Bronchial epithelial cell (primary cell): ENCODE data around the gene HOXA6. TPM values are rescaled to one million over a fixed set of nuclear protein-coding genes. Genes with fewer than 3 reads are reported as not detected.

Source experiments
- DNase-seq: peaks from one replicate; pipeline ENCODE4 v3.0.0-alpha.2; 2010; ENCODE audit warnings: low read depth
- FAIRE-seq: peaks from 2 replicates; lab custom pipeline; 2011; peaks lifted over from hg19 to GRCh38; lab: Jason Lieb, UNC
- H3K27me3 ChIP-seq: 2 replicates; pipeline ENCODE4 v1.5.1; 2011; ENCODE audit warnings: low read length; ENCODE audit not compliant: control insufficient read depth, insufficient read depth
- H3K36me3 ChIP-seq: 2 replicates; pipeline ENCODE4 v1.5.1; 2011; ENCODE audit warnings: low read length; ENCODE audit not compliant: control insufficient read depth, insufficient read depth
- H3K4me3 ChIP-seq: 2 replicates; pipeline ENCODE4 v1.5.1; 2011; ENCODE audit warnings: mild to moderate bottlenecking, low read depth, low read length, control low read depth
- total RNA-seq: library from RNA; depleted of rRNA; stranded (reverse); fragments of >200 nt; gene quantifications from 2 replicates; pipeline ENCODE4 v1.2.1, GENCODE V29; 2014
- TF ChIP-seq, protein P1 (sequence below): IDR thresholded peaks from 2 replicates; pipeline ENCODE4 v1.5.1; 2011; ENCODE audit warnings: mild to moderate bottlenecking, moderate library complexity, low read length, control low read depth, inconsistent platforms; ENCODE audit not compliant: insufficient read depth, severe bottlenecking

The HOXA6 gene
- total RNA-seq, 1 donor from 2014 or later, result 0.53 TPM

- FAIRE-seq, result no peak
- TF ChIP-seq, protein P1, sequence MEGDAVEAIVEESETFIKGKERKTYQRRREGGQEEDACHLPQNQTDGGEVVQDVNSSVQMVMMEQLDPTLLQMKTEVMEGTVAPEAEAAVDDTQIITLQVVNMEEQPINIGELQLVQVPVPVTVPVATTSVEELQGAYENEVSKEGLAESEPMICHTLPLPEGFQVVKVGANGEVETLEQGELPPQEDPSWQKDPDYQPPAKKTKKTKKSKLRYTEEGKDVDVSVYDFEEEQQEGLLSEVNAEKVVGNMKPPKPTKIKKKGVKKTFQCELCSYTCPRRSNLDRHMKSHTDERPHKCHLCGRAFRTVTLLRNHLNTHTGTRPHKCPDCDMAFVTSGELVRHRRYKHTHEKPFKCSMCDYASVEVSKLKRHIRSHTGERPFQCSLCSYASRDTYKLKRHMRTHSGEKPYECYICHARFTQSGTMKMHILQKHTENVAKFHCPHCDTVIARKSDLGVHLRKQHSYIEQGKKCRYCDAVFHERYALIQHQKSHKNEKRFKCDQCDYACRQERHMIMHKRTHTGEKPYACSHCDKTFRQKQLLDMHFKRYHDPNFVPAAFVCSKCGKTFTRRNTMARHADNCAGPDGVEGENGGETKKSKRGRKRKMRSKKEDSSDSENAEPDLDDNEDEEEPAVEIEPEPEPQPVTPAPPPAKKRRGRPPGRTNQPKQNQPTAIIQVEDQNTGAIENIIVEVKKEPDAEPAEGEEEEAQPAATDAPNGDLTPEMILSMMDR, result no peak
- H3K4me3 ChIP-seq, result no peak overlapping the region
- no peak for DNase-seq
- H3K36me3 ChIP-seq, result no peaks in the 10 kb centered on the region
- peaks cover 63% of the 10 kb centered on the region for H3K27me3 ChIP-seq
Measured at GRCh38 chr7:27177795-27178320, 30.3 kb upstream of the HOXA6 start.

DNA sequence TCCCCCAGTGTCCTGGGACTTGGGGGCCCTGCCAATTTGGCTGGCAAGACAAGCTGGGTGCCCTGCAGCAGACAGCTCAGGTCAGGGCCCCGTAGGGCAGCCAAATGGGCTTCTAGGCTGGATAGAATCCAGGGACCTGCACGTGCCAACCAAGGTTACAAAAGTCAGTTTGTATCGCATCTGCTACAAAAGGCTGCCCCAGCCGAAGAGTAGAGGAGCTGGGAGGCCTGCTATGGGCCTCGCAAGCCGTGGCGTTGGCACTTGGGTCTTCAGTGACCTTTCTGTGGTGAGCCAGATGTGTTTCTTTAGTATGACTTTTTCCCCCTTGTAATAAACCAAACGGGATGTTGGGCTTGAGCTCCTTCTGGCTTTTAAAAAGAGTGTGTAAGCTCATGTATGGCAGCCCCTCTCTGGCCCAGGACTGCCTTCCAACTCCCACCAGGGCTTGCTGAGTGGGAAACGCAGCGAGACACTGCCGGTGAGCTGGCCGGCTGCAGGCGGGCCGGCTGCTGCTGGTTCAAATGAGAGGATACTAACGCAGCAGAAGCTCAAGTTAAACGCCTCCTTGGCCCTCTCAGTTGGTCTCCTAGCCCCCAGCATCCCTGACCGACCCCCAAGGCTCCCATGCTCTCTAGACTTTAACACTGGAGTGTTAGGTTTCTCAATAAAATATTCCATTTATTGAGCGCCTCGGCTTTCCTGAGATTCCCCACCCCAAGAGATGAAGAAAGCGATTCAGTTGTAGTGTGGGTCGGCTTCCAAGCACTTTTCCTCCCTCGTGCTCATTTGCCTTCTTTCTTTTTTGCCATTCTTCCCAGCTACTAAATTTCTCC is 29.6 kb upstream of the HOXA6 start:
- TF ChIP-seq, protein P1, result no peak
- peaks cover 63% of the 10 kb centered on the region for H3K27me3 ChIP-seq
- FAIRE-seq (no peak), DNase-seq (no peak)
- H3K4me3 ChIP-seq, result no peak overlapping the region
- H3K36me3 ChIP-seq, result no peaks in the 10 kb centered on the region

DNA sequence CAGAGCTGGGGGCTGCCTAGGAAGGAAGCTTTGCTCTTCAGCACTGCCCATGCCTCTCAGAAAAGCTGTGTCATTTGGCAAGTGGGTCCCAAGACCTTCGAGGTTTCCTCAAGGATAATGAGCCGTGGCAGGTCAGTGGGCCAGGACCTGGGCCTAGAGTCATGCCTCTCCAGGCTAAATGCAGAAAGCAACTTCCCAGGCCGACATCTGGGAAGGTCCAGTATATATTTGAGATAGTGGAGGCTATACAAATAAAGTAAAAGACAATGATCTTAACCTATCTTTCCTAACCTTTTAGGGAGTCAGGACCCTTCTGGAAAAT is 28.9 kb upstream of the HOXA6 start:
- H3K27me3 ChIP-seq, result peaks cover 68% of the 10 kb centered on the region
- H3K4me3 ChIP-seq, result no peak overlapping the region
- no peaks in the 10 kb centered on the region for H3K36me3 ChIP-seq
- DNase-seq (no peak), FAIRE-seq (no peak)
- TF ChIP-seq, protein P1, result no peak

DNA sequence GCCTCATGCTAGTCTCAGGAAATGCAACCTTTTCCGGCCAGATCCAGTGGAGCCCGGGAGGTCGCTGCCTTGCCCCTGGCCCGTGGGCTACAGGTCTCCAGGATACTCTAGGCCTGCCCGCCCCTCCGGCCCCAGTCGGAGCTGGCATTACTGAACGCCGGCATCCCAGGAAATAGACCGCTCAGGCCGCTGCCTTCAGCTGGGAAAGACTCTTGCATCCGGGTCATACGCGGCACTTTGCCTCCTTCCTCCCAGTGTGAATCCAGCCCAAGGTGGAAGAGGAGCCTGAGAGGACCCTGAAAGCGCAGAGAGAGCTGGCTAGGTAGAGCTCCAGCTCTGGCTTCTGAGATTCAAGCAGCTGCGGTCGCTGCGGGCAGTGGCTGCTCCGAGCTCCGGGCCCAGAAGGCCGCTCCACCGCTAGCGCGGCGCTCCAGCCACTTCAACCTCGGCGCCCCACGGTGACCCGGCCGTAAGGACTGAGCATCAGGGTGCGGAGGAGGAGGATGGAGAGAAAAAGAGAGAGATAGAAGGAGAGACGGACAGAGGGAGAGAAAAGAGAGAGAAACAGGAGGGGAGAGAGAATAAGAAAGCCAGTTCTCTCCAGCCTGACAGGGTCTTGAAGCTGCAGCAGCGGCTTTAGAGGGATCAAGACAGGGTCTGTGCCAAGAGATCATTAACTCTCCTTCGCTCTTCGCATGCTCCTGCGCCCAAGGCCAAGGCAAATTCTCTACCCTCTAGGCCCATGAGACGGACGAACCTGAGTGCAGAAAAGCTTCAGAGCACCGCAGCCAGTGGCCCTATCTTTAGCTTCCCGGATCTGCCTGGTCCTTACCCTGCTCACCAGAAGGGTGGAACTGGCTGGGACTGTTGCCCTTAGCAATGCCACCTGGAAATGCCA is 28.3 kb upstream of the HOXA6 start:
- no peak for FAIRE-seq
- TF ChIP-seq, protein P1, result no peak
- no peak for DNase-seq
- no peak overlapping the region for H3K4me3 ChIP-seq
- H3K36me3 ChIP-seq, result no peaks in the 10 kb centered on the region
- H3K27me3 ChIP-seq, result peaks cover 73% of the 10 kb centered on the region

GRCh38 chr7:27174874-27175625 is 27.5 kb upstream of the HOXA6 start:
- Histone ChIP-seq H3K4me3 (no peak overlapping the region), H3K27me3 (peaks cover 69% of the 10 kb centered on the region), H3K36me3 (no peaks in the 10 kb centered on the region)
- TF ChIP-seq, protein P1, result no peak
- DNase-seq (no peak), FAIRE-seq (no peak)
